Measurements from ENCODE around the gene MYOZ3. TPM values are rescaled to one million over a fixed set of nuclear protein-coding genes. Genes with fewer than 3 reads are reported as not detected.

MYOZ3 gene
- total RNA-seq, 1 experiment from 2014 or later = not detected

DNA sequence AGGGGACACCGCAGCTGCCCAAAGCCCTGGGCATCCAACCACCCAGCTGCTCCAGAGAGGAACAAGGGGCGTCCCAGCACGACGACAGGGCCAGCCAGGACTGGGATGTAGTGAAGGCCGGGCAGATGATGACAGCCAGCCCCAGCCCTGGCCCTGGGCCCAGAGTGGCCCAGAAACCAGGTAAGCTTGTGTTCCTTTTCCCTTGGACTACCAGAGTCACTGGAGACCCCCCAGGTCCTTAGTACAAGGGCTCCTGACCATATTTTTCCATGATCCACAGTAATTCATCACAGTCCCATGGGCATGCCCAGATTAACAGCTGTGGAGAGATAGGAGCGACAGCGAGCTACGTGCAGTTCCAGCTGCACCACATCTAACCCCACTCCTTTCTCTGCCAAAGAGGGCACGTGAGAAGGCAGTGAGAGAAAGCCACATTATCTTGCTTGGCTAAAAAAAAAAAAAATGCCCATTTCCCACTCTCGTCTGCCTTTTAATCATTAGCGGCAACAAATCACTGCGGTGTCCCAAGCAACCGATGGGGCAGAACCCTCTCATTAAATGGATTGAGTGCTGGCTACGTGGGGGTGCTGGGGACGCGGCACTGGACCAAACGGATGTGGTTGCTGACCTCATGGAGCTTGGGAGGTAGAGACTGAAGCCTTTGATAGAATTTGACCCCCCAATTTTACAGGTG lies 42.3 kb upstream of the MYOZ3 start:
- TF ChIP-seq, protein P1, sequence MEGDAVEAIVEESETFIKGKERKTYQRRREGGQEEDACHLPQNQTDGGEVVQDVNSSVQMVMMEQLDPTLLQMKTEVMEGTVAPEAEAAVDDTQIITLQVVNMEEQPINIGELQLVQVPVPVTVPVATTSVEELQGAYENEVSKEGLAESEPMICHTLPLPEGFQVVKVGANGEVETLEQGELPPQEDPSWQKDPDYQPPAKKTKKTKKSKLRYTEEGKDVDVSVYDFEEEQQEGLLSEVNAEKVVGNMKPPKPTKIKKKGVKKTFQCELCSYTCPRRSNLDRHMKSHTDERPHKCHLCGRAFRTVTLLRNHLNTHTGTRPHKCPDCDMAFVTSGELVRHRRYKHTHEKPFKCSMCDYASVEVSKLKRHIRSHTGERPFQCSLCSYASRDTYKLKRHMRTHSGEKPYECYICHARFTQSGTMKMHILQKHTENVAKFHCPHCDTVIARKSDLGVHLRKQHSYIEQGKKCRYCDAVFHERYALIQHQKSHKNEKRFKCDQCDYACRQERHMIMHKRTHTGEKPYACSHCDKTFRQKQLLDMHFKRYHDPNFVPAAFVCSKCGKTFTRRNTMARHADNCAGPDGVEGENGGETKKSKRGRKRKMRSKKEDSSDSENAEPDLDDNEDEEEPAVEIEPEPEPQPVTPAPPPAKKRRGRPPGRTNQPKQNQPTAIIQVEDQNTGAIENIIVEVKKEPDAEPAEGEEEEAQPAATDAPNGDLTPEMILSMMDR (conservative IDR thresholded peaks at IDR 0.05) = no peak
- TF ChIP-seq EZH2 (IDR thresholded peaks at IDR 0.05; ENCODE audit: low read depth) = no peak
- intact Hi-C loops (cut with micrococcal nuclease; ENCODE audit: unreplicated experiment) = loop anchor here (5.0 kb wide), 1 partner anchor 34 kb away; no protein-coding TSS in a partner anchor
- peaks cover 28% of the 10 kb centered on the region; the same call in 1 of the 2 replicates for H3F3A ChIP-seq (ENCODE audit: insufficient read depth, low read depth)
- H3K9me3 ChIP-seq (ENCODE audit: insufficient read depth, low read depth) = no peaks in the 10 kb centered on the region
- 0 out of 2 replicates have a peak, but pooled peaks cover 4% of the 10 kb centered on the region for H4K20me1 ChIP-seq (ENCODE audit: insufficient read depth)
- H3K9me2 ChIP-seq (ENCODE audit: insufficient read depth) = no peaks in the 10 kb centered on the region
- CTCF ChIA-PET = no interaction called here
- H3K79me2 ChIP-seq (ENCODE audit: low read depth) = no peaks in the 10 kb centered on the region
- H3K4me1 ChIP-seq (replicated peaks; ENCODE audit: insufficient read depth) = peaks cover 40% of the 10 kb centered on the region
- no peak overlapping the region for H3K4me3 ChIP-seq
- H3K27me3 ChIP-seq (ENCODE audit: insufficient read depth, low read depth) = peaks cover 32% of the 10 kb centered on the region
- no peak for DNase-seq
- H3K4me2 ChIP-seq = no peak overlapping the region
- H3K36me3 ChIP-seq (ENCODE audit: low read depth) = no peaks in the 10 kb centered on the region
- POLR2A ChIA-PET (ENCODE audit: unreplicated experiment) = no interaction called here
- BruUV-seq (replicated peaks) = no TSS peak
- no peak overlapping the region for H3K27ac ChIP-seq
- no peak overlapping the region for H2AFZ ChIP-seq

DNA sequence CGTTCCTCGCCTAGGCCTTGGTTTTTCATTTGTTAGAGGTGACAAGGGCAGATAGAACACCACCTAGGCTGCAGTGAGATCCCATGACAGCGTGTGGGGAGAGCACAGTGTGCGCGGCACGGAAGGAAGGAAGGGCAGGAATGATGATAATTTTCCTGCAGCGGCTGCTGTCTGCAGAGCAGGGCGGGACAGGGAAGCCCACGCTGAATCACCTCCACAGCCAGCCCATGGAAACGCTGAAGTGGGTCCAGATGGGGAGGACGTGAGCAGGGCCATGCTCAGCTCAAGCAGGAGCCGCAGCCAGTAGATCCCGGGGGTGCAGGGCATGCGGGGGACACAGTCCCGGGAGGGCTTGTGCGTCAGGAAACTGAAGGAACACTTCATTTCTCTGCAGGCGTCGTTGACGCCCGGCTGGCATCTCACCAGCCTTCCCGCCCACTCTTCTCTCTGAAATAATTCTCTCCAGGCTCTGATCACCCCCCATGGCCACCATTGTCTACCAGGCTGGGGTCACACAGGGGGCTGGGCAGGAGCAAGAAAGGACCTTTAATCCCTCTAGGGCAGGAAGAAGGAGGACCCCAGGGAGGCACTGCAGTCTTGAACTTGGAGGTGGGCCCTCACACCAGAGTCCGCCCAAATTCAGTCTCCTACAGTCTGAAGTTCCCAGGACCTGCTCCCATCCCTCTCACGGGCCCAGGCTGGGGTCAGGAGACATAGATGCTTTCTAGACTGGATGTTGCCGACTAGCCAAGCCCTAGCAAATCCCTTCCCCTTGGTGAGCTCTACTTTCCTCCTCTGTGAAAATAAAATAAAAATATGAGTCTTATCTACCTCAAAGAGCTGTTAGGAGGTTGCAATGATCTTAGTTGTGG lies 41.5 kb upstream of the MYOZ3 start:
- Histone ChIP-seq H3K27ac (no peak overlapping the region), H3K4me3 (no peak overlapping the region), H4K20me1 (ENCODE audit: insufficient read depth) (0 out of 2 replicates have a peak, but pooled peaks cover 4% of the 10 kb centered on the region), H2AFZ (no peak overlapping the region), H3K9me3 (ENCODE audit: insufficient read depth, low read depth) (no peaks in the 10 kb centered on the region), H3K79me2 (ENCODE audit: low read depth) (no peaks in the 10 kb centered on the region), H3K9me2 (ENCODE audit: insufficient read depth) (no peaks in the 10 kb centered on the region), H3K4me1 (replicated peaks; ENCODE audit: insufficient read depth) (peaks cover 33% of the 10 kb centered on the region), H3K27me3 (ENCODE audit: insufficient read depth, low read depth) (peaks cover 33% of the 10 kb centered on the region), H3K4me2 (no peak overlapping the region), H3F3A (ENCODE audit: insufficient read depth, low read depth) (peaks cover 28% of the 10 kb centered on the region; the same call in 1 of the 2 replicates), H3K36me3 (ENCODE audit: low read depth) (no peaks in the 10 kb centered on the region)
- DNase-seq = no peak
- TF ChIP-seq, protein P1 (conservative IDR thresholded peaks at IDR 0.05) = no peak
- no peak for TF ChIP-seq EZH2 (IDR thresholded peaks at IDR 0.05; ENCODE audit: low read depth)
- intact Hi-C loops (cut with micrococcal nuclease; ENCODE audit: unreplicated experiment) = loop anchor here (5.0 kb wide), 1 partner anchor 33 kb away; no protein-coding TSS in a partner anchor
- ChIA-PET POLR2A (ENCODE audit: unreplicated experiment) (no interaction called here), CTCF (no interaction called here)
- no TSS peak for BruUV-seq (replicated peaks)

DNA sequence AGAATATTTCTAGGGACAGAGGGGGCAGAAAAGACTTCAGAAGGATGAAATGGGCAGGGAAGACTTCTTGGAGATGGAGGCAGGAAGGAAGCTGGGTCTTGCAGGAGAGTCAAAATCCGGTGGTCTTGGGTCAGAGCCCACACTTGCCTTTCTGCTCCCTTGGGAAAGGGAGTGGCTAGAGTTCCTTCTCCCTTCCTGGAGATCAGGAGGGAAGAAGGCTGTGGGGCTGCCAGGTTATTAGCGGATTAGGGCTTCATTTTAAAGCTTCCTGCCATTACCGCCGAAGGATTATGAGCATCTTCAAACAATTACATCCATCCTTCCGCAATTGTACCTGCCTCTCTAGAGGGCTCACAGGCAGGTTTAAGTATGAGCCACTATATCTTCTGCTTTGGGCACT lies 39.8 kb upstream of the MYOZ3 start:
- H3K79me2 ChIP-seq (ENCODE audit: low read depth) = no peaks in the 10 kb centered on the region
- peaks cover 18% of the 10 kb centered on the region; the same call in 1 of the 2 replicates for H3F3A ChIP-seq (ENCODE audit: insufficient read depth, low read depth)
- H2AFZ ChIP-seq = no peak overlapping the region
- ChIA-PET CTCF (no interaction called here), POLR2A (ENCODE audit: unreplicated experiment) (interaction anchor here (0.6 kb wide), 1 partner anchor 37 kb away, joined by 10 read pairs; no protein-coding TSS in a partner anchor)
- H4K20me1 ChIP-seq (ENCODE audit: insufficient read depth) = 0 out of 2 replicates have a peak, but pooled peaks cover 4% of the 10 kb centered on the region
- H3K27ac ChIP-seq = no peak overlapping the region
- no TSS peak for BruUV-seq (replicated peaks)
- no peaks in the 10 kb centered on the region for H3K9me3 ChIP-seq (ENCODE audit: insufficient read depth, low read depth)
- H3K4me3 ChIP-seq = no peak overlapping the region
- H3K27me3 ChIP-seq (ENCODE audit: insufficient read depth, low read depth) = peaks cover 41% of the 10 kb centered on the region
- H3K36me3 ChIP-seq (ENCODE audit: low read depth) = no peaks in the 10 kb centered on the region
- intact Hi-C loops (cut with micrococcal nuclease; ENCODE audit: unreplicated experiment) = no loop called here
- no peak for TF ChIP-seq EZH2 (IDR thresholded peaks at IDR 0.05; ENCODE audit: low read depth)
- TF ChIP-seq, protein P1 (conservative IDR thresholded peaks at IDR 0.05) = no peak
- no peak for DNase-seq
- H3K4me1 ChIP-seq (replicated peaks; ENCODE audit: insufficient read depth) = peaks cover 16% of the 10 kb centered on the region
- H3K9me2 ChIP-seq (ENCODE audit: insufficient read depth) = no peaks in the 10 kb centered on the region
- H3K4me2 ChIP-seq = no peak overlapping the region
